ENCODE measurements around the gene DOCK3.

The DOCK3 gene

DNA sequence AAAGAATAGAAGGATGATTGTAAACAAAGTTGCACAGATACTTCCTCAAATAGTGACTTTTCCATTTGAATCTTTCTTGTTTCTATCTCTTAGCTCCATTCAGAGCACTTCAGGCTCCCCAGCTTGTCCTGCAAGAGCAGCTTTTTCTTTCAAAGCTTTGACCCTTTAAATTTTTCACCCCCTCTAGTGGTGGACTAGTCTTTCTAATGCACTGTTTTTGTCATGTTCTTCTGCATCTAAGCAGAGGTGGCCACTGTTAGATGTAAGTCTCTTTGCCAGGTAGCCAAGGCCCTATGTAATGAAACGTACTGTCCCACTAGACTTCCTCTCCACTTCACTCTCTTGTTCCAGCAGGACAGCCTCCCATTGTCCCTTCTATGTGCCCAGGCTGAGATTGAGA is 636.3 kb downstream of the DOCK3 start:
- peak; percentile 62 for ATAC-seq
- no peak for TF ChIP-seq SNAI2 (CRISPR knock-in tag; IDR thresholded peaks at IDR 0.05)
- TF ChIP-seq, protein P1, sequence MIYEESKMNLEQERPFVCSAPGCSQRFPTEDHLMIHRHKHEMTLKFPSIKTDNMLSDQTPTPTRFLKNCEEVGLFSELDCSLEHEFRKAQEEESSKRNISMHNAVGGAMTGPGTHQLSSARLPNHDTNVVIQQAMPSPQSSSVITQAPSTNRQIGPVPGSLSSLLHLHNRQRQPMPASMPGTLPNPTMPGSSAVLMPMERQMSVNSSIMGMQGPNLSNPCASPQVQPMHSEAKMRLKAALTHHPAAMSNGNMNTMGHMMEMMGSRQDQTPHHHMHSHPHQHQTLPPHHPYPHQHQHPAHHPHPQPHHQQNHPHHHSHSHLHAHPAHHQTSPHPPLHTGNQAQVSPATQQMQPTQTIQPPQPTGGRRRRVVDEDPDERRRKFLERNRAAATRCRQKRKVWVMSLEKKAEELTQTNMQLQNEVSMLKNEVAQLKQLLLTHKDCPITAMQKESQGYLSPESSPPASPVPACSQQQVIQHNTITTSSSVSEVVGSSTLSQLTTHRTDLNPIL (CRISPR knock-in tag; IDR thresholded peaks at IDR 0.05; ENCODE audit: low read depth): no peak
- TF ChIP-seq ZFP30 (CRISPR knock-in tag; IDR thresholded peaks at IDR 0.05): no peak
- no peak for TF ChIP-seq ZFP3 (CRISPR knock-in tag; IDR thresholded peaks at IDR 0.05)
- TF ChIP-seq, protein P2, sequence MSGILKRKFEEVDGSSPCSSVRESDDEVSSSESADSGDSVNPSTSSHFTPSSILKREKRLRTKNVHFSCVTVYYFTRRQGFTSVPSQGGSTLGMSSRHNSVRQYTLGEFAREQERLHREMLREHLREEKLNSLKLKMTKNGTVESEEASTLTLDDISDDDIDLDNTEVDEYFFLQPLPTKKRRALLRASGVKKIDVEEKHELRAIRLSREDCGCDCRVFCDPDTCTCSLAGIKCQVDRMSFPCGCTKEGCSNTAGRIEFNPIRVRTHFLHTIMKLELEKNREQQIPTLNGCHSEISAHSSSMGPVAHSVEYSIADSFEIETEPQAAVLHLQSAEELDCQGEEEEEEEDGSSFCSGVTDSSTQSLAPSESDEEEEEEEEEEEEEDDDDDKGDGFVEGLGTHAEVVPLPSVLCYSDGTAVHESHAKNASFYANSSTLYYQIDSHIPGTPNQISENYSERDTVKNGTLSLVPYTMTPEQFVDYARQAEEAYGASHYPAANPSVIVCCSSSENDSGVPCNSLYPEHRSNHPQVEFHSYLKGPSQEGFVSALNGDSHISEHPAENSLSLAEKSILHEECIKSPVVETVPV (CRISPR knock-in tag; IDR thresholded peaks at IDR 0.05): no peak
- TF ChIP-seq, protein P3, sequence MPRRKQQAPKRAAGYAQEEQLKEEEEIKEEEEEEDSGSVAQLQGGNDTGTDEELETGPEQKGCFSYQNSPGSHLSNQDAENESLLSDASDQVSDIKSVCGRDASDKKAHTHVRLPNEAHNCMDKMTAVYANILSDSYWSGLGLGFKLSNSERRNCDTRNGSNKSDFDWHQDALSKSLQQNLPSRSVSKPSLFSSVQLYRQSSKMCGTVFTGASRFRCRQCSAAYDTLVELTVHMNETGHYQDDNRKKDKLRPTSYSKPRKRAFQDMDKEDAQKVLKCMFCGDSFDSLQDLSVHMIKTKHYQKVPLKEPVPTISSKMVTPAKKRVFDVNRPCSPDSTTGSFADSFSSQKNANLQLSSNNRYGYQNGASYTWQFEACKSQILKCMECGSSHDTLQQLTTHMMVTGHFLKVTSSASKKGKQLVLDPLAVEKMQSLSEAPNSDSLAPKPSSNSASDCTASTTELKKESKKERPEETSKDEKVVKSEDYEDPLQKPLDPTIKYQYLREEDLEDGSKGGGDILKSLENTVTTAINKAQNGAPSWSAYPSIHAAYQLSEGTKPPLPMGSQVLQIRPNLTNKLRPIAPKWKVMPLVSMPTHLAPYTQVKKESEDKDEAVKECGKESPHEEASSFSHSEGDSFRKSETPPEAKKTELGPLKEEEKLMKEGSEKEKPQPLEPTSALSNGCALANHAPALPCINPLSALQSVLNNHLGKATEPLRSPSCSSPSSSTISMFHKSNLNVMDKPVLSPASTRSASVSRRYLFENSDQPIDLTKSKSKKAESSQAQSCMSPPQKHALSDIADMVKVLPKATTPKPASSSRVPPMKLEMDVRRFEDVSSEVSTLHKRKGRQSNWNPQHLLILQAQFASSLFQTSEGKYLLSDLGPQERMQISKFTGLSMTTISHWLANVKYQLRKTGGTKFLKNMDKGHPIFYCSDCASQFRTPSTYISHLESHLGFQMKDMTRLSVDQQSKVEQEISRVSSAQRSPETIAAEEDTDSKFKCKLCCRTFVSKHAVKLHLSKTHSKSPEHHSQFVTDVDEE (CRISPR knock-in tag; IDR thresholded peaks at IDR 0.05): no peak
- no peak for TF ChIP-seq TCF4 (CRISPR knock-in tag; IDR thresholded peaks at IDR 0.05; ENCODE audit: borderline replicate concordance)
- TF ChIP-seq RARB (CRISPR knock-in tag; IDR thresholded peaks at IDR 0.05): no peak
- no peak for TF ChIP-seq ZNF565 (CRISPR knock-in tag; conservative IDR thresholded peaks at IDR 0.05; ENCODE audit: low read depth)
- no peak for TF ChIP-seq ZC3H10 (CRISPR knock-in tag; IDR thresholded peaks at IDR 0.05)
- TF ChIP-seq GLIS3 (CRISPR knock-in tag; IDR thresholded peaks at IDR 0.05): no peak
- no peak for TF ChIP-seq ISL1 (CRISPR knock-in tag; IDR thresholded peaks at IDR 0.05)
- no peak for TF ChIP-seq ARNTL (CRISPR knock-in tag; IDR thresholded peaks at IDR 0.05; ENCODE audit: borderline replicate concordance, low read depth)
- TF ChIP-seq ESRRG (CRISPR knock-in tag; IDR thresholded peaks at IDR 0.05): no peak
- TF ChIP-seq, protein P4, sequence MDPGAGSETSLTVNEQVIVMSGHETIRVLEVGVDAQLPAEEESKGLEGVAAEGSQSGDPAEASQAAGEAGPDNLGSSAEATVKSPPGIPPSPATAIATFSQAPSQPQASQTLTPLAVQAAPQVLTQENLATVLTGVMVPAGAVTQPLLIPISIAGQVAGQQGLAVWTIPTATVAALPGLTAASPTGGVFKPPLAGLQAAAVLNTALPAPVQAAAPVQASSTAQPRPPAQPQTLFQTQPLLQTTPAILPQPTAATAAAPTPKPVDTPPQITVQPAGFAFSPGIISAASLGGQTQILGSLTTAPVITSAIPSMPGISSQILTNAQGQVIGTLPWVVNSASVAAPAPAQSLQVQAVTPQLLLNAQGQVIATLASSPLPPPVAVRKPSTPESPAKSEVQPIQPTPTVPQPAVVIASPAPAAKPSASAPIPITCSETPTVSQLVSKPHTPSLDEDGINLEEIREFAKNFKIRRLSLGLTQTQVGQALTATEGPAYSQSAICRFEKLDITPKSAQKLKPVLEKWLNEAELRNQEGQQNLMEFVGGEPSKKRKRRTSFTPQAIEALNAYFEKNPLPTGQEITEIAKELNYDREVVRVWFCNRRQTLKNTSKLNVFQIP (CRISPR knock-in tag; IDR thresholded peaks at IDR 0.05; ENCODE audit: borderline replicate concordance, low read depth): no peak
- TF ChIP-seq BACH2 (CRISPR knock-in tag; IDR thresholded peaks at IDR 0.05; ENCODE audit: borderline replicate concordance): no peak
- no peak for TF ChIP-seq PATZ1 (CRISPR knock-in tag; IDR thresholded peaks at IDR 0.05; ENCODE audit: borderline replicate concordance)

DNA sequence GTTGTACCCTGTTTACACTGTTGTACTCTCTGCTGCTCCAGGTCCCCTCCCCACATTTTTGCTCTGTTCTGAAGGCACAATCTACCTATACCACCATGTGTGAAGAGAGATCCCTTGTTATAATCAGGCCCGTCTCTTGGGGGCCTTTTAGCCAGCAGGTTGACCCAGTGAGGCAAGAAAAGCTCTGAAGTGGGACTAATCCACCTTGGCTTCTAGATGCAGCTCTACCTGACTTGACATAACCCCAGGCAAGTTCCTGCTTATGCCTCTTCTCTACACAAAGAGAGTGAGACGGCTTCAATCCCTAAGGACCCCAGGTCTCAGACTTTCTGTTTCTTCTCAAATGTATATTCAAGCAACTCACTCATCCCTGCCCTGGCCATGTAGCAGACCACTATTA is 653.5 kb downstream of the DOCK3 start:
- no peak for ATAC-seq
- no peak for TF ChIP-seq ZNF70 (CRISPR knock-in tag; IDR thresholded peaks at IDR 0.05)
- no peak for TF ChIP-seq ESRRG (CRISPR knock-in tag; IDR thresholded peaks at IDR 0.05)
- no peak for TF ChIP-seq PATZ1 (CRISPR knock-in tag; IDR thresholded peaks at IDR 0.05; ENCODE audit: borderline replicate concordance)
- no peak for TF ChIP-seq BACH2 (CRISPR knock-in tag; IDR thresholded peaks at IDR 0.05; ENCODE audit: borderline replicate concordance)
- TF ChIP-seq, protein P1 (CRISPR knock-in tag; IDR thresholded peaks at IDR 0.05; ENCODE audit: low read depth): no peak
- TF ChIP-seq PPARA (CRISPR knock-in tag; IDR thresholded peaks at IDR 0.05; ENCODE audit: borderline replicate concordance): no peak
- no peak for TF ChIP-seq CSDC2 (CRISPR knock-in tag; IDR thresholded peaks at IDR 0.05)
- TF ChIP-seq, protein P2 (CRISPR knock-in tag; IDR thresholded peaks at IDR 0.05): no peak
- TF ChIP-seq, protein P4 (CRISPR knock-in tag; IDR thresholded peaks at IDR 0.05; ENCODE audit: borderline replicate concordance, low read depth): no peak
